PFSK-1 (cell line): ENCODE data around the gene RPS15.

Experiments
- POLR2AphosphoS5 ChIP-seq: IDR thresholded peaks from 2 replicates; pipeline ENCODE4 v1.6.1; 2012; ENCODE audit warnings: low read depth, mild to moderate bottlenecking, control low read depth, low read length, moderate library complexity
- TAF1 ChIP-seq: IDR thresholded peaks from 2 replicates; pipeline ENCODE4 v1.6.1; 2012; ENCODE audit warnings: low read length, control low read depth, borderline replicate concordance; ENCODE audit not compliant: insufficient read depth

GRCh38 chr19:1483979-1484428 lies 45.8 kb downstream of the RPS15 start:
- no peak for TF ChIP-seq POLR2AphosphoS5
- no peak for TF ChIP-seq TAF1
